Smooth muscle cell (in vitro differentiated cells): ENCODE measurements around the gene SH3RF1. TPM values are rescaled to one million over a fixed set of nuclear protein-coding genes. Genes with fewer than 3 reads are reported as not detected.

Experiments
- DNase-seq: peaks from one replicate; lab custom pipeline; 2025; ENCODE audit not compliant: unreplicated experiment; lab: John Stamatoyannopoulos, UW
- H2AFZ ChIP-seq: fragments of 200-600 bp; sonication (generic); 2 replicates; pipeline ENCODE4 v1.6.0; 2016; ENCODE audit warnings: antibody characterized with exemption, low read depth, mild to moderate bottlenecking
- H3F3A ChIP-seq: fragments of 200-600 bp; sonication (generic); 2 replicates; pipeline ENCODE4 v1.6.0; 2017; ENCODE audit warnings: antibody characterized with exemption, low read depth
- H3K27ac ChIP-seq: fragments of 200-600 bp; sonication (generic); 2 replicates; pipeline ENCODE4 v1.5.1; 2016; ENCODE audit warnings: low read depth, mild to moderate bottlenecking
- H3K27me3 ChIP-seq: fragments of 200-600 bp; sonication (generic); 2 replicates; pipeline ENCODE4 v1.6.1; 2016; ENCODE audit warnings: low read depth, mild to moderate bottlenecking
- H3K36me3 ChIP-seq: fragments of 200-600 bp; sonication (generic); 2 replicates; pipeline ENCODE4 v1.5.1; 2016; ENCODE audit warnings: low read depth
- H3K4me1 ChIP-seq: fragments of 200-600 bp; sonication (generic); 2 replicates; pipeline ENCODE4 v1.5.1; 2016; ENCODE audit warnings: low read depth
- H3K4me2 ChIP-seq: fragments of 200-600 bp; sonication (generic); 2 replicates; pipeline ENCODE4 v1.6.0; 2016; ENCODE audit warnings: mild to moderate bottlenecking
- H3K4me3 ChIP-seq: fragments of 200-600 bp; sonication (generic); 2 replicates; pipeline ENCODE4 v1.5.1; 2016; ENCODE audit warnings: mild to moderate bottlenecking
- H3K79me2 ChIP-seq: fragments of 200-600 bp; sonication (generic); 2 replicates; pipeline ENCODE4 v1.6.0; 2016; ENCODE audit warnings: low read depth, mild to moderate bottlenecking
- H3K9ac ChIP-seq: fragments of 200-600 bp; sonication (generic); 2 replicates; pipeline ENCODE4 v1.6.0; 2016; ENCODE audit warnings: low read depth
- H3K9me3 ChIP-seq: fragments of 200-600 bp; sonication (generic); replicated peaks from 2 replicates; pipeline ENCODE4 v1.5.1; 2016; ENCODE audit warnings: low read depth
- H4K20me1 ChIP-seq: fragments of 200-600 bp; sonication (generic); 2 replicates; pipeline ENCODE4 v1.6.0; 2016; ENCODE audit warnings: low read depth
- CTCF ChIP-seq: fragments of 200-600 bp; sonication (generic); IDR thresholded peaks from 2 replicates; pipeline ENCODE4 v1.5.1; 2017; ENCODE audit warnings: borderline replicate concordance, mild to moderate bottlenecking, antibody characterized with exemption; ENCODE audit not compliant: insufficient read depth, poor library complexity, severe bottlenecking
- WGBS: methylation state at CpG from one replicate; pipeline ENCODE4 v1.1.7; 2016; ENCODE audit warnings: low lambda C conversion rate; 5-methylcytosine and 5-hydroxymethylcytosine counted together
- polyA plus RNA-seq: library from polyadenylated mRNA; unstranded; fragments of >200 nt; fragmentation: Nextera tagmentation; extraction: Ambion mirVana; gene quantifications from 2 replicates; pipeline ENCODE4 v1.2.1, GENCODE V29; 2016
- total RNA-seq: library from RNA; depleted of rRNA; stranded (reverse); fragments of >200 nt; gene quantifications from 2 replicates; pipeline ENCODE4 v1.2.3, GENCODE V29; 2014

Gene SH3RF1
- total and polyA plus RNA-seq, 2 experiments from 2014 or later = 9.4 to 10.2 TPM

DNA sequence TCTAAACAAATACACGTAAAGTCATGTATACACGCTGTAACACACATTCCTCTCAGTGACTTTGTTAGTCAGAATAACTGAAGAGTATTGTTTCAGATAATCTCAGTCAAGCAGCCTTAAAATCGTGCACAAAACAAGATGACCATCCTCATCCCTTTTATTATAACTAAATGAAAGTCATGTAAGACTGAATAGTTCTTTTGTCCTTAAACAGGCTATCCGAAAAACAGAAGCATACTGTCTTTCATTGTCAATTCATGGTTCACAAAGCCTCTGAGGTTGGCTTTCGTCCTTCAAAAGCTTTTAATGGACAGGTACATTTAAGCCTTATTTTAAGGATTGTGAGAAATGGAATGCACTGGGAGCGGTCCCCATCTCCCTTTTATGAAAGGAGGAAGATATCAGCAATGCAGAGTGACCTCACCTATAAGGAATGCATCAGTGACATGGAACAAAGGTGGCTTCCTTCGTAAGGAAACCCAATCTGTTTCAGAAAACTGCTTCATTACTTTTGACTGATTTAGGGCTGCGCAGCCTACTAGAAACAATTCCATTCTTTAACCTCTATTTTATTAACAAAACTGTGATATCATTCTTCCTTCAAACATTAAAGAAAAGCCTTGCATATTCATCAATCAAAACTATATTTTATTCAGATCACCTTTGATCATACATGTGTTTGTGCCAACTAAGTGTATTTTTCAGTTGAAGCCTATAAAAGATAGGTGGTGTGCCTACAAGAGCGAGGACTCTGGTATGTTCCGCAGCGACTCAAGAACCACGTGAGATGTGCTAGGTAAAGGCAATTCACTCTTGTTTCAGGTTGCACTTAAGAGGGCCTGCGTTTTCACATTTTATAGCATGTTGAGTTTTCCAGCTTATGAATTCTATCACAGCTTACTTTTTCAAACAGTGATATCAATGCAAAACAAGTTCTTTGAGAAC lies 19.2 kb downstream of the SH3RF1 start:
- H3K4me1 ChIP-seq = peaks cover 59% of the 10 kb centered on the region
- DNase-seq = no peak
- peak overlapping the region; percentile 54 for H3K4me2 ChIP-seq
- no peaks in the 10 kb centered on the region for H3K27me3 ChIP-seq
- no peaks in the 10 kb centered on the region for H3K9me3 ChIP-seq
- no peaks in the 10 kb centered on the region for H3K36me3 ChIP-seq
- H3F3A ChIP-seq = peaks cover 5% of the 10 kb centered on the region
- no peak overlapping the region for H2AFZ ChIP-seq
- 73% methylated on average over 13 of the region's 13 CpGs for WGBS
- no peak for TF ChIP-seq CTCF
- no peak overlapping the region for H3K4me3 ChIP-seq
- H3K79me2 ChIP-seq = peaks cover 88% of the 10 kb centered on the region
- peak overlapping the region; percentile 73 for H3K27ac ChIP-seq
- H4K20me1 ChIP-seq = peaks cover 93% of the 10 kb centered on the region
- H3K9ac ChIP-seq = peak overlapping the region; percentile 48

- TF ChIP-seq CTCF = no peak
- H3K4me2 ChIP-seq = no peak overlapping the region
- H3K27ac ChIP-seq = peak overlapping the region; percentile 73
- no peak overlapping the region for H2AFZ ChIP-seq
- no peak overlapping the region for H3K9ac ChIP-seq
- H3F3A ChIP-seq = peaks cover 5% of the 10 kb centered on the region
- no peak for DNase-seq
- WGBS = 11% methylated on average over 1 of the region's 1 CpG
- peaks cover 52% of the 10 kb centered on the region for H3K4me1 ChIP-seq
- H3K4me3 ChIP-seq = no peak overlapping the region
- H3K9me3 ChIP-seq = no peaks in the 10 kb centered on the region
- no peaks in the 10 kb centered on the region for H3K27me3 ChIP-seq
- H3K79me2 ChIP-seq = peaks cover 85% of the 10 kb centered on the region
- no peaks in the 10 kb centered on the region for H3K36me3 ChIP-seq
- H4K20me1 ChIP-seq = peaks cover 92% of the 10 kb centered on the region
Observed at GRCh38 chr4:169250796-169251195, 20.0 kb downstream of the SH3RF1 start.

DNA sequence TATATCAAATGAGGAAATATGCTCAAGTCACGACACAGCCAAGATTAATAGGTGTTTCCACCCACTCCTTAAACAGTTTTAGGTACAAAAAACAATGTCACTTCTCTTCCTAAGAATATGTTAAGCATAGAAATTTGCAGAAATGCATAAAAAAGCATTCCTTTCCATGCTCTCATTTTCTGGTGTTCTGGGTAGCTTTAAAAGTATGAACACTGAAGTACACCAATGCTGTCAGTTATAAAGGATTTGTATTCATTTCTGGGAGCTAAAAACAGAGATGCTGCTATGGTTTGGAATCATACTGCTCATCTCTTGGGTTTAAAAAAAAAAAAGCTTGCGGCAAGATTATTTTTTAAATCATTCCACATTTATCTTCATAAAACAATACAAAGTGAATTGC lies 20.8 kb downstream of the SH3RF1 start:
- Histone ChIP-seq H3K27me3 (no peaks in the 10 kb centered on the region), H3K27ac (peak overlapping the region; percentile 73), H3K9me3 (no peaks in the 10 kb centered on the region), H3K9ac (no peak overlapping the region), H3K36me3 (no peaks in the 10 kb centered on the region), H3F3A (peaks cover 5% of the 10 kb centered on the region), H3K4me1 (peaks cover 49% of the 10 kb centered on the region), H2AFZ (no peak overlapping the region), H4K20me1 (peaks cover 94% of the 10 kb centered on the region), H3K79me2 (peaks cover 85% of the 10 kb centered on the region), H3K4me3 (no peak overlapping the region), H3K4me2 (peak overlapping the region; percentile 52)
- no peak for DNase-seq
- TF ChIP-seq CTCF = no peak
- 80% methylated on average over 2 of the region's 2 CpGs for WGBS
